GM18498 (cell line): ENCODE results near the gene CCDC88B.
"Not testable (repeated sequence)": the region's sequence is repeated elsewhere in the genome, so short reads cannot be mapped to it uniquely, and the experiment has no call there.

ENCODE experiments used
- ATAC-seq: cut with Tn5 transposase; IDR thresholded peaks from one replicate; pipeline ENCODE4 v1.9.1; 2021; ENCODE audit warnings: mild to moderate bottlenecking, moderate library complexity; ENCODE audit not compliant: unreplicated experiment

Gene CCDC88B

DNA sequence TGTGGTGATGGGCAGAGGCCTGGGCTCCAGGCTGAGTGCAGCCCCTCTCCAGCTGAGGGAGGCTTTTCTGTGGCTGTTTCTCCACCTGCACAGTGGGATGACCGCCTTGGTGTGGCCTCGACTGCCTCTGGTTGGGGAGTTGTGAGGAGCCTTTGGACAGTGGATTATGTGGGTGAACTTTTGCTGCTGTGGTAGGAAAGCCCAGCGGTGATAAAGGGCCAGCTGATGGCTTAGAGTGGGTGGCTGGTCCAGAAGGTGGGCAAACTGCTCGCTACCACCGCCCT, 36.0 kb upstream of the CCDC88B start:
- no peak for ATAC-seq

DNA sequence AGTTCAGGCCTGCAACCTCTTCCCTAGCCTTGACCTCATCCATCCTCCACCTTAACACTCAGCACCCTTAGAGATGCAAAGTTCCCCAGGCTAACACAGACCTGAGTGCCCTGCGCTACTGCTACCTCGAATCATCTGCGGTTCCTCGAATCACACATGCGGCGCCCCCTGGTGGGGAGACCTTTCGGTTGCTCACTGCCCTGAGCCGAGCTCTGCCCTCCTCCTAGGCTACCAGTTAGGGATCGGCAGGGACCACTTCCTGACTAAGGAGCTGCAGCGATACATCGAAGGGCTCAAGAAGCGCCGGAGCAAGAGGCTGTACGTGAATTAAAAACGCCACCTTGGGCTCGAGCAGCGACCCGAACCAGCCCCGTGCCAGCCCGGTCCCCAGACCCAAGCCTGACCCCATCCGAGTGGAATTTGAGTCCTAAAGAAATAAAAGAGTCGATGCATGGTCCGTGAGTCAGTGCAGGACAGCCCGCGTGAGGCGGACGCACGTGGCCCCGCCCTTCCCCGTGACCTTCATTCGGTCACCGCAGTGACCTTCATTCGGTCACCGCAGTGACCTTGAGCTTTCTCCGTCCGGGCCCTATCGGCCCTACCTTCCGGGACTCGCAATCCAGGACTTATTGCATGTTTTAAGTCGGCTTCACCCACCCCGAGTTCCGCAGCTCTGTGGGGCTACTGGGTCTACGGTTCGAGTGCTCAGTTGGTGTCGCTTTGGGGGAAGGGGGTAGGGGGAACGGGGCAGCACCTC, 35.5 kb upstream of the CCDC88B start:
- peak; percentile 27 for ATAC-seq

DNA sequence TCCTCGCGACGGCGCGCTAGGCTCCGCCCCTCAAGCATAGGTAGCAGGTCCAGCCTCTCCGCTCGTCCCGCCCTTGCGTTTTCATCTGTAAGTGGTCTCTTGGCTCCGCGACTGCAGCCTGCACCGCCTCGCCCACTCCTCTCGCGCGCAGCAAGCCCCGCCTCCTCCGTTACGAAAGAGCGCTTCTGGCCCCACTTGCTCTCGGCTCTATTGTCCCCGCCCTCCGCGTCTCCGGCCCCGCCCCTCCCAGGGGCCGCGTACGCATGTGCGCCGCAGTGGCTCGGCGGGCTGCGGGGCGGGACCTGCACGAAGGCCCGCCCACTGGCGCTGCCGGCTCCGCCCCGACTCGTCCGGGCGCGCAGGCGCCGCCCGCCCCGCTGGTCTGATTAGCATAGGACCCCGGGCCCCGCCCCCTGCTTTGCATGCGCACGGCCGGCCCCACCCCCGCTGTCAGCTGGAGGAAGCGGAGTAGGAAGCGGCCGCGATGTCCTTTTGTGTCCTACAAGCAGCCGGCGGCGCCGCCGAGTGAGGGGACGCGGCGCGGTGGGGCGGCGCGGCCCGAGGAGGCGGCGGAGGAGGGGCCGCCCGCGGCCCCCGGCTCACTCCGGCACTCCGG, 34.8 kb upstream of the CCDC88B start, which contains the start of gene ESRRA:
Gene ESRRA (plus strand): TSS at position 450 of the 616 bp plus-strand sequence. CDS start 1,656 bp downstream, outside the sequence.
- peak; percentile 72 for ATAC-seq

GRCh38 chr11:64305691-64306562, 34.1 kb upstream of the CCDC88B start:
- peak; percentile 18 for ATAC-seq

- ATAC-seq, result no peak
Observed at GRCh38 chr11:64306563-64306875, 33.5 kb upstream of the CCDC88B start.

DNA sequence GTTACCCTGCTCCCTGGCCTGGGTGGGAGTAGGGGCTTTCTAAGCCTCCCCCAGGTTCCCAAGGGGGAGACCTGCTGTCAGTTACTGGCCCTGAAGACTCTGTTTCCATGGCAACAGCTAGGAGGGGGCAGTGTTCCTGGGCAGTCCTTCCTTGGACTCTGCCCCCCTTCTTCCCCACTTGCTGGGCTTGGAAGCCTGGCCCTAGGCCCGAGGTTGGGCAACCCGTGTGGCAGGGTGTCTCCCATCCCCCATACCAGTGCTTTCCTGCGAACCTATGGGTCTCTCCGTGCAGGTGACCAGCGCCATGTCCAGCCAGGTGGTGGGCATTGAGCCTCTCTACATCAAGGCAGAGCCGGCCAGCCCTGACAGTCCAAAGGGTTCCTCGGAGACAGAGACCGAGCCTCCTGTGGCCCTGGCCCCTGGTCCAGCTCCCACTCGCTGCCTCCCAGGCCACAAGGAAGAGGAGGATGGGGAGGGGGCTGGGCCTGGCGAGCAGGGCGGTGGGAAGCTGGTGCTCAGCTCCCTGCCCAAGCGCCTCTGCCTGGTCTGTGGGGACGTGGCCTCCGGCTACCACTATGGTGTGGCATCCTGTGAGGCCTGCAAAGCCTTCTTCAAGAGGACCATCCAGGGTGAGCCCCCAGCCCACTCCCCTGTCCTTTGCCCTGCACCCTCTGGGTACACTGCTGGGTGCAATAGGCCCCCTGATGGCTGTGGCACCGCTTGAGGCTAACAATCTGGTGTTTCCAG, 33.0 kb upstream of the CCDC88B start:
- ATAC-seq, result no peak

DNA sequence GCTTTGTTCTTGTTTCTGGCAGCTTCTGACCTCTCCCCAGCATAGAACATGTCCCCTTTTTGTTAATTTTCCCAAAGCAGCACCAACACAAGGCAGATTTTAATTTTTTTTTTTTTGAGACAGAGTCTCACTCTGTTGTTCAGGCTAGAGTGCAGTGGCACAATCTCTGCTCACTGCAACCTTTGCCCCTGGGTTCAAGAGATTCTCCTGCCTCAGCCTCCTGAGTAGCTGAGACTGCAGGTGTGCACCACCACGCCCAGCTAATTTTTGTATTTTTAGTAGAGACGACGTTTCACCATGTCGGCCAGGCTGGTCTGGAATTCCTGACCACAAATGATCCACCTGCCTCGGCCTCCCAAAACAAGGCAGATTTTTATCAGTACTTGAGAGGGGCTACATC, 32.2 kb upstream of the CCDC88B start:
- not testable (repeated sequence) for ATAC-seq

GRCh38 chr11:64312947-64313346, 27.1 kb upstream of the CCDC88B start:
- no peak for ATAC-seq

DNA sequence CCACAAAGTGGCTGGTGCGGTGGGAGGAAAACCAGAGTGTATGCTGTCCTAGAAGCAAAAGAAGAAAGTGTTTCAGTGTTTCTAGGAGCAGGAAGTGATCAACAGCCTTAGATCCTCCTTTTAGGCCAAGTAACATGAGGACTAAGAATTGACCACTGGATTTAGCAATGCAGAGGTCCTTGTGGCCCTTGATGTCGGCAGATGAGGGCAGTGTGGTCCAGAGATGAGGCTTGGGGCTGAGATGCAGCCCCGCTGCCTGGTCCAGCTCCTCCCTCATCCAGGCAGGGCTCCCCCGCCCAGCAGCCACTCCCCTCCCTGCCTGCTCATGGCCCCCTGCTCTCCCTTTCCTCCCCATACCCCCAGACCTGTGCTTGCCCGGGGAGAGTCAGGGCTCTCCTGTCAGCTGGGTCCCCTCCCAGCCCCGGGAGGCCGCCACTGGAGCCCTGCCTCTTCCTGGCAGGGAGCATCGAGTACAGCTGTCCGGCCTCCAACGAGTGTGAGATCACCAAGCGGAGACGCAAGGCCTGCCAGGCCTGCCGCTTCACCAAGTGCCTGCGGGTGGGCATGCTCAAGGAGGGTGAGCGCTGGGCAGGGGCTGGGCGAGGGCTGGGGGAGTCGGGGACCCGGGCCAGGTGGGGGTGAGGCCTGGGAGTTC, 26.4 kb upstream of the CCDC88B start:
- ATAC-seq, result no peak

DNA sequence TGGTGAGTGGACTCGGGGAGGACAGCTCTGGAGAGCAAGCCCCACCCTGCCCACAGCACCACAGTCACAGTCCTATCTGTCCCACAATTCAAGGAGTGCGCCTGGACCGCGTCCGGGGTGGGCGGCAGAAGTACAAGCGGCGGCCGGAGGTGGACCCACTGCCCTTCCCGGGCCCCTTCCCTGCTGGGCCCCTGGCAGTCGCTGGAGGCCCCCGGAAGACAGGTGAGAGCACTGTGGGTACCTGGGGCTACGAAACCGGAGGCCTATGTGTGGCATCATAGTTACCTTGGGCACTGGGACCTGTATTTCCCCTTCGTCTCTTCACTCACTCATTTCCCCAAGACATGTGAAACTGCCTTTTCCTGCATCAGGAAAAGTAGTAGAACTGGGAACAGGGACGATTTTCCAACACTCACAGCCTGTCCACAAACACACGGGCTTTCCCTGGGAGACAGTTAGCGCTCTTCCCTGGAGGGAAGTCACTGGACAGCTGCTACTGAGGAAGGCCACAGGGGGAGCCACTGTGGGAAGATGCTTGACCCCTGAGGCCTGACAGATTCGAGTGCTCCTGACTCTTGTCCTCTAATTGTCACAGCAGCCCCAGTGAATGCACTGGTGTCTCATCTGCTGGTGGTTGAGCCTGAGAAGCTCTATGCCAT, 25.7 kb upstream of the CCDC88B start:
- no peak for ATAC-seq

- ATAC-seq, result no peak
Observed at GRCh38 chr11:64314805-64315561, 25.0 kb upstream of the CCDC88B start.

DNA sequence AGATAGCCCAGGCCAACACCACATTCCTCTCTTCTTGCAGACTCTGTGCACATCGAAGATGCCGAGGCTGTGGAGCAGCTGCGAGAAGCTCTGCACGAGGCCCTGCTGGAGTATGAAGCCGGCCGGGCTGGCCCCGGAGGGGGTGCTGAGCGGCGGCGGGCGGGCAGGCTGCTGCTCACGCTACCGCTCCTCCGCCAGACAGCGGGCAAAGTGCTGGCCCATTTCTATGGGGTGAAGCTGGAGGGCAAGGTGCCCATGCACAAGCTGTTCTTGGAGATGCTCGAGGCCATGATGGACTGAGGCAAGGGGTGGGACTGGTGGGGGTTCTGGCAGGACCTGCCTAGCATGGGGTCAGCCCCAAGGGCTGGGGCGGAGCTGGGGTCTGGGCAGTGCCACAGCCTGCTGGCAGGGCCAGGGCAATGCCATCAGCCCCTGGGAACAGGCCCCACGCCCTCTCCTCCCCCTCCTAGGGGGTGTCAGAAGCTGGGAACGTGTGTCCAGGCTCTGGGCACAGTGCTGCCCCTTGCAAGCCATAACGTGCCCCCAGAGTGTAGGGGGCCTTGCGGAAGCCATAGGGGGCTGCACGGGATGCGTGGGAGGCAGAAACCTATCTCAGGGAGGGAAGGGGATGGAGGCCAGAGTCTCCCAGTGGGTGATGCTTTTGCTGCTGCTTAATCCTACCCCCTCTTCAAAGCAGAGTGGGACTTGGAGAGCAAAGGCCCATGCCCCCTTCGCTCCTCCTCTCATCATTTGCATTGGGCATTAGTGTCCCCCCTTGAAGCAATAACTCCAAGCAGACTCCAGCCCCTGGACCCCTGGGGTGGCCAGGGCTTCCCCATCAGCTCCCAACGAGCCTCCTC, 24.1 kb upstream of the CCDC88B start:
- ATAC-seq, result not testable (repeated sequence)

DNA sequence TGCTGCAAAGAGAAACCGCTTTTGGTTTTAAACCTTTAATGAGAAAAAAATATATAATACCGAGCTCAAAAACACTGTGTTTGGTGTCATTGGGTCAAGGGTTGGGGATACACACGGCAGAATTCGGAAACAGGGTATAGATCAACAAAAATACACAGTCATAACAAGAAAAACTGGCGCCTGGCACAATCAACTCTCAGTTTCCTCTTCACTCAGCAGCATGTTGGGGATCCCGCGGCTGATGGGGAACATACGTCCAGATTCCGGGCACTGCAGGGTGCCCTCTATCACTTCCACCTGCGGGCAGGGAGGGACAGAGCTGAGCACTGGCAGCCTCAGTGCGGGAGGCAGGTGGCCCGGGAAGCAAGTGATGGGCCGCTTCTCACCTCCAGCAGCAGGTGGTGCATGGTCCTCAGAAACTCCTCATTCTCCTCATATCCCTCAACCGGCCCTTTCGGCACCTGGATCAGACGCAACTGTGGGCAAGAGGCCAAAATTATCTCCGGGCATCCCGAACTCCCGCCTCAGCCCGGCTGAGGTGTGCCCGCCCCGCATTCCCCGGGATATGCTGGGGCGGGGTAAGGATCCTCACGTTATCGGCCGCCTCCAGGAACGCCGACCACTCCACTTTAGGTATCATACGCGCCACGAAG, 23.2 kb upstream of the CCDC88B start:
- ATAC-seq, result peak; percentile 4

DNA sequence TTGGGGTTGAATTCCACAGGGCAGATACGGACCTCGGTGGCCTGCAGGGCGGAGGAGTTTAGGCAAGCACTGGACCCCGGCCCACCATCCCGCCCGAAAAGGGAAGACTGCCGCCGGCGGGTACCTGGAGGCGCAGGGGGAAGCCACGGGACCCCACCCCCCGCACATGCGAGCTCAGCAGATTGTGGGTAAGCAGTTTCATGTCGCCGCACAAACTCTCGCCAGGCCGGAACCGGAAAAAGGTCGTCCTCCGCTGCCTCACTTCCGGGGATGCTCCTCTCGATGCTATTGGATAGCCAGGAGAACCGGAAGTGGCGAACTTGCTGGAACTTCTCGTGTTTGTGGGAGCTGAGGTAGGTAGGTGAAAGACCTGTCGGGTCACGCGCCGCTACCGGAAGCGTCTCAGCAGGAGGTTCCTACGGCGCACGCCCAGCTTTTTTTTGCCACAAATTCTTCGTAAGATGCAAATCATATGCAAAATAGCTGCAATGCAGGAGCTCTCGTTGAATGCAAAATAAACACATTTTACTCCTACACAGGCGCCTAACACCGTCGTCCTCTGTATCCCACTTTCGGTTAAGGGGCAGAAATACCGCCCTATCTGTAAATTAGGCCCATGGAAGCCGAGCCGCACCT, 22.6 kb upstream of the CCDC88B start, which contains the start of gene TRMT112:
Gene TRMT112 (minus strand): TSS at position 235 of the 636 bp plus-strand sequence. CDS start 33 bp downstream, at position 202.
- peak; percentile 68 for ATAC-seq

DNA sequence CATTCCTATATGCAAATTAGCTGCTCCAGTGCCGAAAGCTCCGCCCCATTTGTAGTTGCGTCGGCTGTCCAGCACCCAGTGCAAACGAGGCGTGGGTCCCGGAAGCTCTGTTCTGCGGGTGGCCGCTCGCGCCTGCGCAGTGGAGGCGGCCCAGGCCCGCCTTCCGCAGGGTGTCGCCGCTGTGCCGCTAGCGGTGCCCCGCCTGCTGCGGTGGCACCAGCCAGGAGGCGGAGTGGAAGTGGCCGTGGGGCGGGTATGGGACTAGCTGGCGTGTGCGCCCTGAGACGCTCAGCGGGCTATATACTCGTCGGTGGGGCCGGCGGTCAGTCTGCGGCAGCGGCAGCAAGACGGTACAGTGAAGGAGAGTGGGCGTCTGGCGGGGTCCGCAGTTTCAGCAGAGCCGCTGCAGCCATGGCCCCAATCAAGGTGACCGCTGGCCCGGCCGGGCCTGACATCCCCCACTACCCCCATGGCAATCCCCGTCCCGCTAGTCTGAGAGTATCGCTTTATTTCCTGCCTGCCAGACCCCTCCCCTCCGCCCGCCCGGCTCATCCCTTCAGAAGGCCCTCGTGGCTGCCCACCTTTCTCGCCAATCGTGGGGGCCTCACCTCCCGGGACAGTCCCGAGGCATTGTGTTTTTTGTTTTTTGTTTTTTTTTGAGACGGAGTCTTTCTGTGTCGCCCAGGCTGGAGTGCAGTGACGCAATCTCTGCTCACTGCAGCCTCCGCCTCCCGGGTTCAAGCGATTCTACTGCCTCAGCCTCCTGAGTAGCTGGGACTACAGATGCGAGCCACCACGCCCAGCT, 21.8 kb upstream of the CCDC88B start, which contains the start of gene PRDX5:
Gene PRDX5 (plus strand): TSS at position 161 of the 805 bp plus-strand sequence. CDS start 95 bp downstream, at position 256.
- peak; percentile 73 for ATAC-seq
